Measurements from ENCODE around the gene STAT3.
"Not testable (repeated sequence)": the region's sequence is repeated elsewhere in the genome, so short reads cannot be mapped to it uniquely, and the experiment has no call there.

STAT3 gene

DNA sequence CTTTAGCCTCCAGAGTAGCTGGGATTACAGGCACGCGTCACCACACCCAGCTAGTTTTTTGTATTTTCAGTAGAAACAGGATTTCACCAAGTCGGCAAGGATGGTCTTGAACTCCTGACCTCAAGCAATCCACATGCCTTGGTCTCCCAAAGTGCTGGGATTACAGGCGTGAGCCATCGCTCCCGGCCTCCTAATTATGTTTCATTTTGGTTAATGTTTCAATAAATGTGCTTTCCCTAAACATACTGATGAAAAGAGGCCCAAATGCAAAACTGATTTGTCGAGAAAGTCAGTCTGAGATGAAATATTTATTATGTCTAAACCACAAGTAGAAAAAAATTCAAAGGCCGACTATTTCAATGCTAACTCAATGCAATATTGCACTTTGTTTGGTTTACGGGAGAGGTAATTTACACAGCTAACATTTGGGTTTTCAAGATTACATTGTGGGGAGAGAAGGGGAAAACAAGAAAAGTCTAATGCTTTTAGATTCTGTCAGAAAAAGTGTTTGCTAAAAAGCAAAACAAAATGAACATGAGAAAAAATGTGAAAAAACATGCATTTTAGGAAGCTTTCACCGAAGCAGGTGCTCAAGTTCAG, 9.8 kb downstream of the STAT3 start:
- no peaks in the 10 kb centered on the region for H3K27me3 ChIP-seq (ENCODE audit: low read length)
- no peak overlapping the region for H3K9ac ChIP-seq (ENCODE audit: low read length)
- H3K36me3 ChIP-seq (ENCODE audit: low read length): no peaks in the 10 kb centered on the region
- no peak overlapping the region for H3K4me2 ChIP-seq (ENCODE audit: low read depth, low read length, poor library complexity, severe bottlenecking)
- H3F3A ChIP-seq (ENCODE audit: insufficient read depth): no peaks in the 10 kb centered on the region
- H4K20me1 ChIP-seq (ENCODE audit: low read depth, low read length): 0 out of 2 replicates have a peak, but pooled peaks cover 4% of the 10 kb centered on the region
- no peaks in the 10 kb centered on the region for H3K9me2 ChIP-seq (replicated peaks; ENCODE audit: insufficient read depth, low read length)
- no peaks in the 10 kb centered on the region for H3K9me3 ChIP-seq (ENCODE audit: insufficient read depth, low read length)
- TF ChIP-seq, protein P1, sequence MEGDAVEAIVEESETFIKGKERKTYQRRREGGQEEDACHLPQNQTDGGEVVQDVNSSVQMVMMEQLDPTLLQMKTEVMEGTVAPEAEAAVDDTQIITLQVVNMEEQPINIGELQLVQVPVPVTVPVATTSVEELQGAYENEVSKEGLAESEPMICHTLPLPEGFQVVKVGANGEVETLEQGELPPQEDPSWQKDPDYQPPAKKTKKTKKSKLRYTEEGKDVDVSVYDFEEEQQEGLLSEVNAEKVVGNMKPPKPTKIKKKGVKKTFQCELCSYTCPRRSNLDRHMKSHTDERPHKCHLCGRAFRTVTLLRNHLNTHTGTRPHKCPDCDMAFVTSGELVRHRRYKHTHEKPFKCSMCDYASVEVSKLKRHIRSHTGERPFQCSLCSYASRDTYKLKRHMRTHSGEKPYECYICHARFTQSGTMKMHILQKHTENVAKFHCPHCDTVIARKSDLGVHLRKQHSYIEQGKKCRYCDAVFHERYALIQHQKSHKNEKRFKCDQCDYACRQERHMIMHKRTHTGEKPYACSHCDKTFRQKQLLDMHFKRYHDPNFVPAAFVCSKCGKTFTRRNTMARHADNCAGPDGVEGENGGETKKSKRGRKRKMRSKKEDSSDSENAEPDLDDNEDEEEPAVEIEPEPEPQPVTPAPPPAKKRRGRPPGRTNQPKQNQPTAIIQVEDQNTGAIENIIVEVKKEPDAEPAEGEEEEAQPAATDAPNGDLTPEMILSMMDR (IDR thresholded peaks at IDR 0.05; ENCODE audit: insufficient read depth, low read length, poor library complexity, severe bottlenecking): no peak
- no peak for TF ChIP-seq EZH2phosphoT487 (conservative IDR thresholded peaks at IDR 0.05; ENCODE audit: low read length)
- H2AFZ ChIP-seq (ENCODE audit: low read depth, low read length, severe bottlenecking): no peak overlapping the region
- H3K79me2 ChIP-seq (ENCODE audit: insufficient read depth, low read length): no peaks in the 10 kb centered on the region; the same call in 1 of the 2 replicates
- H3K27ac ChIP-seq (ENCODE audit: low read depth, low read length): no peak overlapping the region
- no peak overlapping the region for H3K4me3 ChIP-seq (ENCODE audit: insufficient read depth, low read length, poor library complexity, severe bottlenecking)

DNA sequence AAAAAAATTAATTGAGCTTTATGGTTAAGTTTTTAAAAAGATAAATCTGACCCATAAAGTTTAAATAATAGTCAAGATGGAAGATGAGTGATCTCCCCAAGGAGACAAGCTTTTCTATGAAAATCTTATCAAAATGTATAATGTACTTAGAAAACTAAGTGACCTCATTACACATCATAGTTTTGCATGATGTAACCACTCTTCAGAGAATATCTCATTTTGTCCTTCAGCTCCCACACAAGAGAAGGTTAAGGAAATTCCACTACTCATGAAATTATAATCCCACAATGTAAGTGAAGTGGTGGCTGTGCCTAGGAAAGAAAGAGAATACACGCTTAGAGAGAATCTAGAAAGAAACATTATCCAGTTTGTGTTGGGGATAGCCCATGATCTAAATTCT, 14.3 kb downstream of the STAT3 start:
- TF ChIP-seq, protein P1 (IDR thresholded peaks at IDR 0.05; ENCODE audit: insufficient read depth, low read length, poor library complexity, severe bottlenecking): no peak
- no peak for TF ChIP-seq EZH2phosphoT487 (conservative IDR thresholded peaks at IDR 0.05; ENCODE audit: low read length)
- Histone ChIP-seq H3K79me2 (ENCODE audit: insufficient read depth, low read length) (no peaks in the 10 kb centered on the region; the same call in 1 of the 2 replicates), H3K9me2 (replicated peaks; ENCODE audit: insufficient read depth, low read length) (no peaks in the 10 kb centered on the region), H3K9ac (ENCODE audit: low read length) (no peak overlapping the region), H3F3A (ENCODE audit: insufficient read depth) (no peaks in the 10 kb centered on the region), H4K20me1 (ENCODE audit: low read depth, low read length) (no peaks in the 10 kb centered on the region), H3K27me3 (ENCODE audit: low read length) (no peaks in the 10 kb centered on the region), H3K4me3 (ENCODE audit: insufficient read depth, low read length, poor library complexity, severe bottlenecking) (no peak overlapping the region), H3K36me3 (ENCODE audit: low read length) (no peaks in the 10 kb centered on the region), H3K9me3 (ENCODE audit: insufficient read depth, low read length) (no peaks in the 10 kb centered on the region), H3K27ac (ENCODE audit: low read depth, low read length) (no peak overlapping the region), H3K4me2 (ENCODE audit: low read depth, low read length, poor library complexity, severe bottlenecking) (no peak overlapping the region), H2AFZ (ENCODE audit: low read depth, low read length, severe bottlenecking) (no peak overlapping the region)

DNA sequence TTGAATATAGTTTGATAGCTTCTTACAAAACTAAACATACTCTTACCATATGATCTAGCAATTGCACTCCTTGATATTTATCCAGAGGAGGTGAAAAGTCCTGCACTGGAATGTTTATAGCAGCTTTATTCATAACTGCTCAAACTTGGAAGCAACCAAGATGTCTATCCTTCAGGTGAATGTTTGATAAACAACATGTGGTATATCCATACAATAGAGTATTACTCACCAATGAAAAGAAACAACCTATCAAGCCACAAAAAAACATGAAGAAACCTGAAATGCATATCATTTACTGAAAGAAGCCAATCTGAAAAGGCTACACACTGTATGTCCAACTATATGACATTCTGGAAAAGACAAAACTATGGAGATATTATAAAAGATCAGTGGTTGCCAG, 16.1 kb downstream of the STAT3 start:
- H4K20me1 ChIP-seq (ENCODE audit: low read depth, low read length): no peaks in the 10 kb centered on the region
- H3K9me2 ChIP-seq (replicated peaks; ENCODE audit: insufficient read depth, low read length): no peaks in the 10 kb centered on the region
- no peak overlapping the region for H3K4me3 ChIP-seq (ENCODE audit: insufficient read depth, low read length, poor library complexity, severe bottlenecking)
- H3K27me3 ChIP-seq (ENCODE audit: low read length): no peaks in the 10 kb centered on the region
- no peaks in the 10 kb centered on the region; the same call in 1 of the 2 replicates for H3K79me2 ChIP-seq (ENCODE audit: insufficient read depth, low read length)
- H3K27ac ChIP-seq (ENCODE audit: low read depth, low read length): no peak overlapping the region
- H3F3A ChIP-seq (ENCODE audit: insufficient read depth): no peaks in the 10 kb centered on the region; the same call in 1 of the 2 replicates
- H3K9ac ChIP-seq (ENCODE audit: low read length): no peak overlapping the region
- no peaks in the 10 kb centered on the region for H3K9me3 ChIP-seq (ENCODE audit: insufficient read depth, low read length)
- no peak overlapping the region for H3K4me2 ChIP-seq (ENCODE audit: low read depth, low read length, poor library complexity, severe bottlenecking)
- no peak for TF ChIP-seq EZH2phosphoT487 (conservative IDR thresholded peaks at IDR 0.05; ENCODE audit: low read length)
- TF ChIP-seq, protein P1 (IDR thresholded peaks at IDR 0.05; ENCODE audit: insufficient read depth, low read length, poor library complexity, severe bottlenecking): no peak
- H3K36me3 ChIP-seq (ENCODE audit: low read length): no peaks in the 10 kb centered on the region
- H2AFZ ChIP-seq (ENCODE audit: low read depth, low read length, severe bottlenecking): no peak overlapping the region

DNA sequence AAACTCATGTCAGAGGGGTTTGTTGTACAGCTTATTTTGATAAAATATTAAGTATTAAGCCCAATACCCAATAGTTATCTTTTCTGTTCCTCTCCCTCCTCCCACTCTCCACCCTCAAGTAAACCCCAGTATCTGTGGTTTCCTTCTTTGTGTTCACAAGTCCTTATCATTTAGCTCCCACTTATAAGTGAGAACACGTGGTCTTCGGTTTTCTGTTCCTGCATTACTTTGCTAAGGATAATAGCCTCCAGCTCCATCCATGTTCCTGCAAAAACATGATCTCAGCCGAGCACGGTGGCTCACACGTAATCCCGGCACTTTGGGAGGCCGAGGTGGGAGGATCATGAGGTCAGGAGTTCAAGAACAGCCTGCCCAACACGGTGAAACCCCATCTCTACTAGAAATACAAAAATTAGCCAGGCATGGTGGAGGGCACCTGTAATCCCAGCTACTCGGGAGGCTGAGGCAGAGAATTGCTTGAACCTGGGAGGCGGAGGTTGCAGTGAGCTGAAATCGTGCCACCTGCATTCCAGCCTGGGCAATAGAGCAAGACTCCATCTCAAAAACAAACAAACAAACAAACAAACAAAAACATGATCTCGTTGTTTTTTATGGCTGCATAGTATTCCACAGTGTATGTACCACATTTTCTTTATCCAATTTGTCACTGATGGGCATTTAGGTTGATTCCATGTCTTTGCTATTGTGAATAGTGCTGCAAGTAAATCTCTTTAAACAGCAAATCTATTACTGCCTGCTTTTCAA, 19.3 kb downstream of the STAT3 start:
- H3K9me3 ChIP-seq (ENCODE audit: insufficient read depth, low read length); H3K27ac ChIP-seq (ENCODE audit: low read depth, low read length); H3K9me2 ChIP-seq (replicated peaks; ENCODE audit: insufficient read depth, low read length); H2AFZ ChIP-seq (ENCODE audit: low read depth, low read length, severe bottlenecking); H4K20me1 ChIP-seq (ENCODE audit: low read depth, low read length); H3K79me2 ChIP-seq (ENCODE audit: insufficient read depth, low read length); H3K4me2 ChIP-seq (ENCODE audit: low read depth, low read length, poor library complexity, severe bottlenecking); H3K36me3 ChIP-seq (ENCODE audit: low read length); H3F3A ChIP-seq (ENCODE audit: insufficient read depth); H3K9ac ChIP-seq (ENCODE audit: low read length); H3K4me3 ChIP-seq (ENCODE audit: insufficient read depth, low read length, poor library complexity, severe bottlenecking); H3K27me3 ChIP-seq (ENCODE audit: low read length): not testable (repeated sequence)

GRCh38 chr17:42368310-42368709, 19.9 kb downstream of the STAT3 start:
- not testable (repeated sequence) for H4K20me1 ChIP-seq (ENCODE audit: low read depth, low read length); H3K79me2 ChIP-seq (ENCODE audit: insufficient read depth, low read length)

More at GRCh38 chr17:42368310-42368709, 19.9 kb downstream of the STAT3 start:
- H3K4me3 ChIP-seq (ENCODE audit: insufficient read depth, low read length, poor library complexity, severe bottlenecking); H3K4me2 ChIP-seq (ENCODE audit: low read depth, low read length, poor library complexity, severe bottlenecking); H3K36me3 ChIP-seq (ENCODE audit: low read length); H3K27ac ChIP-seq (ENCODE audit: low read depth, low read length); H2AFZ ChIP-seq (ENCODE audit: low read depth, low read length, severe bottlenecking); H3K27me3 ChIP-seq (ENCODE audit: low read length); H3K9ac ChIP-seq (ENCODE audit: low read length); H3K9me2 ChIP-seq (replicated peaks; ENCODE audit: insufficient read depth, low read length); H3F3A ChIP-seq (ENCODE audit: insufficient read depth); H3K9me3 ChIP-seq (ENCODE audit: insufficient read depth, low read length): not testable (repeated sequence)

Data from SU-DHL-6 (cell line).